Embryonic facial prominence (tissue), 1 donor: ENCODE data around the gene CLEC6A.
"Not testable (repeated sequence)": the region's sequence is repeated elsewhere in the genome, so short reads cannot be mapped to it uniquely, and the experiment has no call there.

ENCODE experiments used
- DNase-seq: peaks from one replicate; pipeline ENCODE4 v3.0.0-alpha.2; 2016; ENCODE audit errors: extremely low spot score

CLEC6A gene

DNA sequence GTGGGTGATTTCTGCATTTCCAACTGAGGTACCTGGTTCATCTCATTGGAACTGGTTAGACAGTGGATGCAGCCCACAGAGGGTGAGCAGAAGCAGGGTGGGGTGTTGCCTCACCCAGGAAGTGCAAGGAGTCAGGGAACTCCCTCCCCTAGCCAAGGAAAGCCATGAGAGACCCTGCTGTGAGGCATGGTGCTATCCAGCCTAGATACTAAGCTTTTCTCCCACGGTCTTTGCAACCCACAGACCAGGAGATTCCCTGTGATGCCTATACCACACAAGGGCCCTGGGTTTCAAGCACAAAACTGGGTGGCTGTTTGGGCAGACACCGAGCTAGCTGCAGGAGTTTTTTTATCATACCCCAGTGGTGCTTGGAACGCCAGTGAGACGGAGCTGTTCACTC lies 39.9 kb downstream of the CLEC6A start:
- not testable (repeated sequence) for DNase-seq

DNA sequence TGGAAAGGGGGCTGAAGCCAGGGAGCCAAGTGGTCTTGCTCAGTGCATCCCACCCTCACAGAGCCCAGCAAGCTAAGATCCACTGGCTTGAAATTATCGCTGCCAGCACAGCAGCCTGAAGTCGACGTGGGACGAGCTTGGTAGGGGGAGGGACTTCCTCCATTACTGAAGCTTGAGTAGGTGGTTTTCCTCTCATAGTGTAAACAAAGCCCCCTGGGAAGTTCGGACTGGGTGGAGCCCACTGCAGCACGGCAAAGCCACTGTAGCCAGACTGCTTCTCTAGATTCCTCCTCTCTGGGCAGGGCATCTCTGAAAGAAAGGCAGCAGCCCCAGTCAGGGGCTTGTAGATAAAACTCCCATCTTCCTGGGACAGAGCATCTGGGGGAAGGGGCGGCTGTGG lies 40.3 kb downstream of the CLEC6A start:
- DNase-seq = not testable (repeated sequence)

- DNase-seq = no peak
Measured at GRCh38 chr12:8499616-8500015, 43.9 kb downstream of the CLEC6A start.

GRCh38 chr12:8501720-8502119 lies 46.0 kb downstream of the CLEC6A start:
- no peak for DNase-seq

- no peak for DNase-seq
Measured at GRCh38 chr12:8504351-8504750, 48.6 kb downstream of the CLEC6A start.

GRCh38 chr12:8507596-8507995 lies 51.8 kb downstream of the CLEC6A start:
- DNase-seq = no peak

GRCh38 chr12:8508223-8508622 lies 52.5 kb downstream of the CLEC6A start:
- no peak for DNase-seq

GRCh38 chr12:8508910-8509841 lies 53.4 kb downstream of the CLEC6A start:
- no peak for DNase-seq

GRCh38 chr12:8513256-8513655 lies 57.5 kb downstream of the CLEC6A start, which contains the start of gene CLEC4D:
Gene CLEC4D, plus strand, starts transcription at chr12:8513503. Its CDS starts 230 bp downstream, at chr12:8513733.
- no peak for DNase-seq

- DNase-seq = no peak
Measured at GRCh38 chr12:8517971-8518370, 62.2 kb downstream of the CLEC6A start.

DNA sequence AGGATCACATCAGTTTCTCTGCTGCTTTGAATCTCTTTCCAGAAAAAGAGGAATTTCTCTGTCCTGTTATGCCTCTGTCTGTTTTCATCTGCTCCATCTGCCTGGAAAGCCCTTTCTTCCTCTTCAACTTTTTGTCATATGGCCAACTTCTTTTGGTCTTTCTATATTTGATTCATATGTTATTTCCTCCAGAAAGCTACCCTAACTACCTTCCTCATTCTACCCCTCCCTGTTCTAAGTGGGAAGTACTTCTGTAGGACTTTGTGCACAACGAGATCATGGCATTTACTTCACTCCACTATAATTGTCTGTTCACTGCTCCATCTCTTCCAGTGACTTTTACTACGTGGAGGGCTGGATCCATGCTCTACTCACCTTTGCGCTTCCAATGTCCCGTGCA lies 63.4 kb downstream of the CLEC6A start:
- no peak for DNase-seq

DNA sequence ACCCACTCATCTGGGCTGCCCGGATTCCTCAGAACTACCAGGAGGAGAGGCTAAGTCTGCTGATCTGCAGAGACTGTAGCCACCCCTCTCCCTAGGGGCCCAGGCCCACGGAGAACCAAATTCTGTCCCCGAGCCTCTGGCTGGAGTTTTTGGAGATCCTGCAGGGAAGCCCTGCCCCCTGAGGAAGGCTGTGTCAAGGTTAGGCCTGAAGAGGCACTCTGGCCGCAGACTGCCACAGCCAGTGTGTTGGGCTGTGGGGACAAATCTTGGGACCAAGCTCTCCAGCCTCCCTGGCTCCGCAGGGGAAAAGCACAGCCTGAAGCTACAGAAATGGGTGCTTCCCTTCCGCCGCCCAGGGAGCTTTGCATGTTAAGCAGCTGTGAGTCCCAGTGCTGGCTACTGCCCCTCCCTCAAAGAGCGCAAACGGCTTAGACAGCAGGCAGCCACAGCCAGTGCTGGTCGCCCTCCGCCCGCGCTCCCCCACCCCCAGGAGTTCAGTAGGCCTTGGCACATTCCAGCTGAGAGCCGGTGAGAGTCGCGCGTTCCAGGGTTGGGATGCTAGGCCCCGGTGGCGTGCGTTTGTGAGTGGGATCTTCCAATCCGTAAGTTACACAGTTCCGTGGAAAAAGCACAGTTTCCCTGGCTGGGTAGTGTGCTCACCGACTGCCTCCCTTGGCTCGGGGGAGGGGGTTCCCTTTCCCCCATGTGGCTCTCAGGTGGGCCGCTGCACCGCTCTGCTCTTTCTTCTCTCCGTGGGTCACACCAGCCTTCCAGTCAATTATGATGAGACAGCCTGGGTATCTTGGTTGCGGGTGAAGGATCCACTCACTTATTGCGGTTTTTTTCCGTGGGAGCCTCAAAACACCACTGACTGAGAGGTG lies 71.7 kb downstream of the CLEC6A start:
- DNase-seq = no peak
